Left cardiac atrium (tissue), 4 donors: ENCODE measurements around the gene CAPRIN1. TPM values are rescaled to one million over a fixed set of nuclear protein-coding genes. Genes with fewer than 3 reads are reported as not detected.
"Not testable (repeated sequence)": the region's sequence is repeated elsewhere in the genome, so short reads cannot be mapped to it uniquely, and the experiment has no call there.

Experiments used
- ATAC-seq, 2 donors: fragments of 200-7000 bp; cut with Tn5 transposase; one replicate each; pipeline ENCODE4 v1.9.1; 2020; ENCODE audit warnings: mild to moderate bottlenecking in 2 of 2, moderate library complexity in 2 of 2
- DNase-seq: peaks from one replicate; pipeline ENCODE4 v3.0.0-alpha.2; 2020
- intact Hi-C, 2 donors: fragments of 100-400 bp; cut with DNase I; formaldehyde crosslinking; loops; one replicate each; pipeline versions ENCODE4 v1.14.1 to v1.15.1; 2022 to 2023
- total RNA-seq, 2 donors: library from RNA; stranded (reverse); fragmentation: NEBNext Ultra II Directional; extraction: Animal tissue kit (Norgen Biotek cat#: 25700); gene quantifications; one replicate each; pipeline ENCODE4 v1.2.1, GENCODE V29; 2021
- donor health status: DM: no; HTN: yes; CAD: no.
- donor health status: DM: no; HTN: yes; CAD: no; lungs with severe emphysema.
- donor health status: DM: yes; HTN: yes; CAD: no.
- donor health status: Dilated cardiomyopathy.

CAPRIN1 gene
- total RNA-seq, 2 donors from 2014 or later = 102 to 106 TPM

- ATAC-seq = no peak
- intact Hi-C loops = no loop called here
- no peak for DNase-seq
Measured at GRCh38 chr11:34074391-34074790, 22.9 kb downstream of the CAPRIN1 start.

DNA sequence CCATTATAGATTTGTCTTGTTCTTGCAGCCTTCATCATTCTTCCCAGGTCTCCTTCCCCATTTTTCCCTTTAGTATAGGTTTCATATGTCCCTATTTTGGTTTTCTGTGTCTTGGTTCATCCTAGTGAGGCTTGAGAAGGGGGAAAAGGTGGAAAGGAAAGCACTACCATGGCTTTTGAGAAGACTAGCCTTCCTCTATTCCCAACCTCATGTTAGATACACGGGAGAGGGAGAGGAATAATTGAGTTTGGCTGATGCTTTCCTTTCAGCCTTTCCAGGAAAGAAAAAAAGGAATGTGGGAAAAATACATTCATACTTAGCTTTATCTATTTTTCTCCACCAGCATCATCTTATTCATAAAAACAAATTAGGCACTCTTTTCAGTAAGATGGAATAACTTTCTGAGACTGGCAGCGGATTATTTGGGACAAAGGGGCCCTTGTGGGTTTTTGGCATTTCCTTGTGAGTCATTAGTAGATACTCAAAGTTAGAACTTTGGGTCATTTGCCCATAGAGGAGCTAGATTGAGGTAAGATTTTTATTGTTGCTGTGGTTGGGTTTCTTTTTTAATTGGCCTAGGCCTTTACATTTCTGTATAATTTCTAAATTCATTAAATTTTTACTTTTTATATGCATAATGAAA lies 23.8 kb downstream of the CAPRIN1 start:
- no peak for DNase-seq
- intact Hi-C loops = no loop called here
- ATAC-seq = no peak

DNA sequence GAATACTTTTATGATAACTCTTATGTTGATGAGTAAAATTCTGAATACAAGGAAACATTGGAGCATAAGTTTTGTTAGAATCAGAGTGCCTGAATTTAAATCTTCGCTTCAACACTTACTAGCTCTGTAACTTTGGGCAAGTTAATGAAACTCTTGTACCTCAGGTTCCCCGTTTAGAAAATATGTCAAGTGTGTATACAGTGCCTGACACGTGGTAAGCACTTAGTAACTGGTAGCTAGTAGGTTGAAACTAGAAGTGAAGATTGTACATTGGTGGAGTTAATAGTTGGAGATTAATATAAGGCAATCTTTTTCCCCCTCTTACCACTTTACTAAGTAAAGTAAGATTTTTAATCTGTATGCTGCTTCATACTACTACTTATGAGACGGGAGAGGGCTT lies 29.1 kb downstream of the CAPRIN1 start:
- ATAC-seq = no peak
- intact Hi-C loops = no loop called here
- DNase-seq = no peak

DNA sequence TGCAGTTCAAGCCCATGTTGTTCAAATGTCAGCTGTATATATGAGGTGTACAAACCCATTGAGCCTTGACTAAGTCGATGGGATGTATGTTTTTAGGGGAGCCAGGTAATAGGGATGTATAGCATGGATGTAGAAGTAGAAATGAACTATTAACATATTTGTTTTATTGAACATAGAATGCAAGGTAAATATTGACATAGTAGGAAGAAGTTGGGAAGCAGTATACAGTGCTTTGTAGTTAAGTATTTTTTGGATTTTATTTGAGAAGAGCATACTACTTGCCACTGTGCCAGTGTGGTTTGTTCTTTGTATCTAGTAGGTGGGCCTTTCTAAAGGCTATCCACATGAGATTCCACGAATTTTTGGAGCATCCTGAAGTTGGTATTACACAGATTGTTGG lies 33.1 kb downstream of the CAPRIN1 start:
- ATAC-seq (no peak), DNase-seq (no peak)
- intact Hi-C loops = no loop called here

- intact Hi-C loops = no loop called here
- DNase-seq (no peak), ATAC-seq (no peak)
Measured at GRCh38 chr11:34086554-34087283, 35.2 kb downstream of the CAPRIN1 start.

DNA sequence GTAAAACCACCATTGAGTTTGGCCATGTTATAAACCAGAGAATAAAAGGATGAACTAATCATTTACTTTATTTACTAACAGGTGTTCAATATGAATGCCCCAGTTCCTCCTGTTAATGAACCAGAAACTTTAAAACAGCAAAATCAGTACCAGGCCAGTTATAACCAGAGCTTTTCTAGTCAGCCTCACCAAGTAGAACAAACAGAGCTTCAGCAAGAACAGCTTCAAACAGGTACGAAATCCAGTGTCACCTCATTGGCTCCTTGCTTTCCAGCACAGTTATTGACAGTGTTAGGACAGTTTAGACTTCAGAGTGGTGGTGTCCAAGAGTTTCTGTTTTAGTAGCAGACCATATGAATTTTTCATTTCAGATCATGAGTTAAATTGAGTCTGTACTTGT lies 40.3 kb downstream of the CAPRIN1 start:
- intact Hi-C loops = no loop called here
- ATAC-seq = no peak
- no peak for DNase-seq

DNA sequence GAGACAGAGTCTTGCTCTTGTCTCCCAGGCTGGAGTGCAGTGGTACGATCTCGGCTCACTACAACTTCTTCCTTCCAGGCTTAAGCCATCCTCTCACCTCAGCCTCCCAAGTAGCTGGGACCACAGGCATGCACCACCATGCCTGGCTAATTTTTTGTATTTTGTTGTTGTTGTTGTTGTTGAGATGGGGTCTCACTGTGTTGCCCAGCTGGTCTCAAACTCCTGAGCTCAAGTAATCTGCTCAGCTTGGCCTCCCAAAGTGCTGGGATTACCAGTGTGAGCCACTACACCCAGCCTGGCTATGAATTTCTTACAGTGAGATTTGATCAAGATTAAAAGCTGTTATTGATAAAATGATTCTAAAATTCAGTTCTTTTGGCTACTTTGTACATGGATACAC lies 43.4 kb downstream of the CAPRIN1 start:
- not testable (repeated sequence) for ATAC-seq

GRCh38 chr11:34098813-34099212 lies 47.3 kb downstream of the CAPRIN1 start:
- DNase-seq (no peak), ATAC-seq (no peak)

More for the DNA sequence above, 43.4 kb downstream of the CAPRIN1 start:
- DNase-seq, intact Hi-C loops: not testable (repeated sequence)

DNA sequence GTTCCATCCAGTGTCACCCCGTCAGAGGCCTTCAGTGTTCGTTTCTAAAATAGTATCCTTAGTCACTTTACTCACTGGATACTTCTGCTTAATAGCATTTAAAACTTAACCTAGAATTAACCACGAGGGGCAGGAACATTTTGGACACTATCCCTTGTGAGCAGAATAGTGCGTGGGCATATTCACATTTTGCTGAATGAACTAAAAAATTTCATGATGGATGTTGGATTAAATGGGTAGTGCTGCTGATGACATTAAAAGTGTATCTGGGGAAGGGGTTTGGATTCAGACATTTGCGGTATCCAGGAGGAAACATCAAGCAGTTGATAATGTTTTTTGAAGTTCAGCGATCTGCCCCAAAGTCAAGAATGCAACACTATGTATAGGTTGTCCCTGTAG lies 53.1 kb downstream of the CAPRIN1 start:
- ATAC-seq (no peak), DNase-seq (no peak)
- intact Hi-C loops = loop anchor here in 1 of 2 donors (2.0 to 10.0 kb wide), 2 partner anchors 52 to 110 kb away; no protein-coding TSS in a partner anchor

More at GRCh38 chr11:34098813-34099212, 47.3 kb downstream of the CAPRIN1 start:
- intact Hi-C loops = no loop called here

GRCh38 chr11:34105079-34105956 lies 53.8 kb downstream of the CAPRIN1 start, which contains the start of gene NAT10:
TSS of gene NAT10 (plus strand) at chr11:34105629. CDS start at chr11:34108226, 2,597 bp downstream.
- intact Hi-C loops = loop anchor here in 1 of 2 donors (2.0 to 10.0 kb wide), 2 partner anchors 53 to 111 kb away; no protein-coding TSS in a partner anchor
- ATAC-seq (peak; percentile 98), DNase-seq (peak; percentile 98)

- DNase-seq (no peak), ATAC-seq (peak in 1 of 2 donors; percentile 8)
- intact Hi-C loops = loop anchor here in 1 of 2 donors (2.0 to 10.0 kb wide), 2 partner anchors 53 to 111 kb away; no protein-coding TSS in a partner anchor
Measured at GRCh38 chr11:34105957-34106504, 54.5 kb downstream of the CAPRIN1 start.

DNA sequence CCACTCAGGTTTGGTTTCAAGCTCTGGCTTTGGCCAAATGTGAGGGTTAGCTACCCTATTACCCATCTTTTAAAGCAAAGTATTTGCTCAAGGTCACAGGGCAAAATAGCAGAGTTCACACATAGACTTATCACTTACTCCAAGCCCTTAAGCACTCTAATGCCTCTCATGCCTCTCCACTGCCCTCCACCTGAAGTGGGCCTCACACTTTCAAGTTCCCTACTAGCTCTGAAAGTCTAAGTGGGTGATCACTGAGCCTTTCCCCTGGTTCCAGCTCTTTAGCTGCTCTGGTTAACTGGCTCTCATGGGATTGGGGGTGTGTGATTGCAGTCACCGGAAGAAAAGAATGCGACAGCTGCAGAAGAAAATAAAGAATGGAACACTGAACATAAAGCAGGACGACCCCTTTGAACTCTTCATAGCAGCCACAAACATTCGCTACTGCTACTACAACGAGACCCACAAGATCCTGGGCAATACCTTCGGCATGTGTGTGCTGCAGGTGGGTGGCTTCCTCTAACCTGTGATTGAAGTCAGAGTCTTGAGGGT lies 60.3 kb downstream of the CAPRIN1 start:
- DNase-seq = no peak
- intact Hi-C loops = no loop called here
- ATAC-seq = no peak

- ATAC-seq (peak in 1 of 2 donors; percentile 59), DNase-seq (no peak)
- intact Hi-C loops = no loop called here
Measured at GRCh38 chr11:34114014-34114413, 62.5 kb downstream of the CAPRIN1 start.

DNA sequence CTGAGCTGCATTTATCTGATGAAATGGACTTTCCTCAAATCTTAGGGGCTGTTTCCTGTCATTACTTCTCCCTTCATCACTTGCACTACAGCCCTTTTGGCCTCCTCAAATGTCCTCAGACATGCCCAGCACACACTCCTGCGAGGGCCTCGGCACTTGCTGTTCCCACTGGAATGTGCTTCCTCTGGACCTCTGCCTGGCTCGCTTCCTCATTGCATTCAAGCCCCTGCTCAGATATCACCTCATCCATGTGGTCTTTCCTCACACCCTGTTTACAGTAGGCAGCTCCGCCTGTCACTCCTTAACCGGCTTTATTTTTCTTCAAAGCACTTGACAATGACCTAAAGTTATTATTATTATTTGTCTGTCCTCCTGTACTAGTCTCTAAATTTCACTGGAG lies 62.9 kb downstream of the CAPRIN1 start:
- intact Hi-C loops = no loop called here
- no peak for ATAC-seq
- DNase-seq = no peak

- no peak for ATAC-seq
- DNase-seq = no peak
- intact Hi-C loops = no loop called here
Measured at GRCh38 chr11:34120651-34121050, 69.1 kb downstream of the CAPRIN1 start.

DNA sequence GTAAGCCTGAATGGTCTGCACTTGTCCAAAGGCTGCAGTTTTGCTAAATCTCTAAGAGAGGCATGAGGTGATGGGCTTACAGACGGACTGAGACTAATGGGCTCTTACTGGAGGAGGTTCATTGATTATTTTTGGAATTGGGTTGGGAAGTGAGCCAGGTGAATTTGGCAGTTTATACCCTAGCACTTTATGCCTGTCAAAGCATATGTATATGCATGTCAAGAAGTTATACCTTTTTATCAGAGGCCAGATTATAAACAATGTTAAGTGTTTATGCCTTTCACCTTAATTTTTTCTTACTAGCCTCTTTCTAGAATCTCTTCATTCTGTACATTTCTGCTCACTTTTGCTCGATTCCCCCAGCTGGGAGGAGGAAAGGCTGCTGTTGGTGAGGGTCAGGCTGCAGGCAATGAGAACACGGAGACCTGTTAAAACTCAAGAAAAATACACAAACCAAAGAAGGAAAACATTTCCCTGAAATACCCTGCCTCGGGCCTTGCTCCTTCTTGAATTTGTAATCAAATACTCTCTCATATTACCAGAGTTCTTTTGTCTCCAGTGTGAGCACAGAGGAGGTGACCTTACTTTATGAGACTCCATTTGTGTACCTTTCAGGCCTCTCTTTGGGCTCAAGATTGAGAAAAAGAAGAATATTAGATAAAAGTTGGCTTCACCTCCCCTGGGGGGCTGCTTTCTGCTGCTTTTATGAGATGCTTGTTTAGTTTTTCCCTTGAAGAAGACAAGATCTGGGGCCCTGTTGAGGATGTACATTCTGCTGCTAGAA lies 73.5 kb downstream of the CAPRIN1 start:
- intact Hi-C loops = no loop called here
- DNase-seq = no peak
- no peak for ATAC-seq

DNA sequence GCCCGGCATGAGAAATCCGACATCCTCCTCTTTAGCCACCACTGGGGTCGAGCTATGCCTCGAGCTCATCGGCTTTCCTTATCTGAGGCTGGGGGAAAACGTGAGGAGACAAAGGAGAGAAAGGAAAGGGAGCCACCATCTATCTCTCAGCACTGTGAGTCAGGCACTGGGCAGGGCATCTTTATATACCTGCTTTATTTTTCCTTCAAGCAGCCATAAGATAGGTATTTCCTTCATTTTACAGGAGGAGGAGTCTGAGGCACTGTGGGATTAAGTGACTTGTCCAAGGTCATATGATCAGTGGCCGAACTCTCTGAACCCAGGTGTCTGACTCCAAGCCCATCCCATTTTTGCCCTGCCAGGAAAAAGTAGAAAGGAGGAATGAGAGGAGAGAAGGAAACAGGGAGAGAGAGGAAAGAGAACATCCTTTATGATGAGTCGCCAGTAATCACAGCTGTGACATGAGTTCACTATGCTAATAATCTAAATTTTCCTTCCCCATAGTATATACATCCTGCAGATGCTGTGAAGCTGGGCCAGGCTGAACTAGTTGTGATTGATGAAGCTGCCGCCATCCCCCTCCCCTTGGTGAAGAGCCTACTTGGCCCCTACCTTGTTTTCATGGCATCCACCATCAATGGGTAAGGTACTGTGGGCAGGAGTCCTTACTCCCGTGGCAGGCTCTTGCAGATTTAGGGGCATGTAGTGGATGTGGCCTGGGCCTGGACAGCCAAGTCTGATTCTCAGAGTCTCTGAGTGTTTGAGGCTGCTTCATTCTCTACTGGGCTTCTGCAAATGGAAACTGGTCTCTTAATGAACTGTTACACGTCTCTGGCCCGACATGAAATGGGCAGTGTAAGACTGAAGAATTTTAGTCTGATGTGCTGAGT lies 75.7 kb downstream of the CAPRIN1 start:
- intact Hi-C loops = no loop called here
- no peak for DNase-seq

More for the DNA sequence above, 75.7 kb downstream of the CAPRIN1 start:
- ATAC-seq = no peak
